Fibroblast of lung (primary cell): ENCODE data around the gene SLC7A6. TPM values are rescaled to one million over a fixed set of nuclear protein-coding genes. Genes with fewer than 3 reads are reported as not detected.
A peak's percentile ranks its signal among the peaks of the same experiment; 100 is the strongest.

Source experiments
- DNase-seq, 2 donors: peaks; one replicate each; pipeline versions ENCODE4 v3.0.0 to v3.0.0-alpha.2; 2010; ENCODE audit warnings: low read depth in 2 of 2
- H2AFZ ChIP-seq: 2 replicates; pipeline ENCODE4 v1.5.1; 2012; ENCODE audit warnings: low read length, control low read depth, inconsistent platforms
- H3K27ac ChIP-seq: 2 replicates; pipeline ENCODE4 v1.5.1; 2011; ENCODE audit warnings: low read length, control low read depth; ENCODE audit not compliant: insufficient read depth
- H3K27me3 ChIP-seq: 2 replicates; pipeline ENCODE4 v1.5.1; 2011; ENCODE audit warnings: mild to moderate bottlenecking, low read length; ENCODE audit not compliant: control insufficient read depth, insufficient read depth
- H3K36me3 ChIP-seq: 2 replicates; pipeline ENCODE4 v1.5.1; 2011; ENCODE audit warnings: low read length; ENCODE audit not compliant: control insufficient read depth, insufficient read depth
- H3K4me1 ChIP-seq: 2 replicates; pipeline ENCODE4 v1.5.1; 2011; ENCODE audit warnings: low read length; ENCODE audit not compliant: control insufficient read depth, insufficient read depth; ENCODE audit errors: extremely low read depth
- H3K4me2 ChIP-seq: 2 replicates; pipeline ENCODE4 v1.5.1; 2011; ENCODE audit warnings: low read length, control low read depth; ENCODE audit not compliant: insufficient read depth; ENCODE audit errors: extremely low read depth
- H3K4me3 ChIP-seq, 4 experiments: fragments of 200-600 bp in 1 of 4; sonication (generic) in 1 of 4; replicated peaks in 1 of 4; 2 replicates each; pipeline ENCODE4 v1.5.1; 2011 to 2016; ENCODE audit warnings: low read length in 4 of 4, low read depth in 3 of 4, mild to moderate bottlenecking in 3 of 4, control low read depth in 2 of 4, inconsistent platforms in 1 of 4, mixed read lengths in 1 of 4; ENCODE audit not compliant: insufficient read depth in 1 of 4; ENCODE audit errors: control extremely low read depth in 1 of 4
- H3K79me2 ChIP-seq: 2 replicates; pipeline ENCODE4 v1.5.1; 2012; ENCODE audit warnings: mild to moderate bottlenecking, low read length, inconsistent platforms; ENCODE audit not compliant: control insufficient read depth, insufficient read depth
- H3K9ac ChIP-seq: 2 replicates; pipeline ENCODE4 v1.5.1; 2011; ENCODE audit warnings: mild to moderate bottlenecking, low read length, control low read depth; ENCODE audit not compliant: insufficient read depth
- H3K9me3 ChIP-seq: 2 replicates; pipeline ENCODE4 v1.5.1; 2012; ENCODE audit warnings: low read depth, low read length; ENCODE audit not compliant: control insufficient read depth, insufficient read depth
- H4K20me1 ChIP-seq: 2 replicates; pipeline ENCODE4 v1.5.1; 2011; ENCODE audit warnings: low read length; ENCODE audit not compliant: control insufficient read depth, insufficient read depth; ENCODE audit errors: extremely low read depth
- EZH2 ChIP-seq: IDR thresholded peaks from 2 replicates; pipeline ENCODE4 v1.5.1; 2012; ENCODE audit warnings: low read length, control low read depth, mild to moderate bottlenecking; ENCODE audit errors: missing control alignments
- polyA plus RNA-seq, 2 donors: library from polyadenylated mRNA; depleted of rRNA in 1 of 2; stranded (reverse) in 1 of 2; unstranded in 1 of 2; fragments of >200 nt; gene quantifications; 2 replicates each; pipeline ENCODE4 v1.2.1, GENCODE V29; 2011 to 2012; ENCODE audit warnings: missing spikeins in 1 of 2
- total RNA-seq: library from RNA; depleted of rRNA; stranded (reverse); fragments of >200 nt; gene quantifications from 2 replicates; pipeline ENCODE4 v1.2.1, GENCODE V29; 2014
- TF ChIP-seq, protein P1 (sequence below), 2 donors: IDR thresholded peaks in 1 of 2; conservative IDR thresholded peaks in 1 of 2; 1 replicate in 1 of 2; 2 replicates in 1 of 2; pipeline ENCODE4 v1.5.1; 2011 to 2012; ENCODE audit warnings: low read length in 2 of 2, control low read depth in 1 of 2, inconsistent platforms in 1 of 2, low read depth in 1 of 2, mild to moderate bottlenecking in 1 of 2

The SLC7A6 gene
- total and polyA plus RNA-seq, 2 donors (not counting 1 experiment from before 2014, with no cell fraction given), result 11.9 to 19.0 TPM

DNA sequence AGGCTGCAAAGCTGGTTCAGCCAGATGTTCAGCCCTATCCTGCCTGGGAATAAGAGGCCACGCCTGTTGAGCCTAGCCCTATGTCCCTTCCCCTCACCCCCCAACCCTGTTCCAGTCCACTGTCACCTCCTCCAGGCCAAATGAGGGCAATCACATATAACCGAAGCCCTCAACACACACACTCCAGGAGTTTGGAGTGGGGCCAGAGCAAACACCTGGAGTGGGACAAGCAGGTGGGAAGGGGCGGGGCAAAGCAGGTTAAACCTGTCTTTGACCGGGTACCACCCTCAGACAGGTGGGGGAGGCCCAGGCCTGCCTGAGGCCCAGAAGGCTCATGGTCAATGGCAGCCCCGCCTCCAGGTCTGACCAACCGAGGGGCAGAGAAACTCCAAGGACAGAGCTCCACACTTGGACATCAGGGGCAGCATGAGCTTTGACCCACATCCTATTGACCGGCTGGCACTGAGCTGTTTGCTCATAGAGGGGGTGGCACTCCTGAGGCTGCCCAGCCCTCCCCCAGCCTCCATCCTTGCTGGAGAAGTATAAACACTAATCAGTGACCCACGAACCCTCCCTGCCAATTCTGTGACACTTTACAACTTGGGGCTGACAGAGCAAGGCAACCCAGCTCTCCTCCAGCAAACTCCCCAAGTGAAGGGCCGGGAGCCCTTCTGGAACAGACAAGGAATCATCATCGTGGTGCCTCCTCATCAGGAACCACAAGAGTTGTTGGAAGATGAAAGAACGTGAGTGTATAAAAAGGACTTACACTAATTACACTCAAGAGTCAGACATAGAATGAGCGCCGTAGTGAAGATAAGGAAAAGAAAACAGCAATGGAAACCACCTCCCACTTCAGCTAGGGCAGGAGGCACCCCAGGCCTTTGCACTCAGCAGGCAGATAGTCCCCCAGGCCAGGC is 29.9 kb upstream of the SLC7A6 start:
- DNase-seq, result peak in 1 of 2 donors; percentile 28

DNA sequence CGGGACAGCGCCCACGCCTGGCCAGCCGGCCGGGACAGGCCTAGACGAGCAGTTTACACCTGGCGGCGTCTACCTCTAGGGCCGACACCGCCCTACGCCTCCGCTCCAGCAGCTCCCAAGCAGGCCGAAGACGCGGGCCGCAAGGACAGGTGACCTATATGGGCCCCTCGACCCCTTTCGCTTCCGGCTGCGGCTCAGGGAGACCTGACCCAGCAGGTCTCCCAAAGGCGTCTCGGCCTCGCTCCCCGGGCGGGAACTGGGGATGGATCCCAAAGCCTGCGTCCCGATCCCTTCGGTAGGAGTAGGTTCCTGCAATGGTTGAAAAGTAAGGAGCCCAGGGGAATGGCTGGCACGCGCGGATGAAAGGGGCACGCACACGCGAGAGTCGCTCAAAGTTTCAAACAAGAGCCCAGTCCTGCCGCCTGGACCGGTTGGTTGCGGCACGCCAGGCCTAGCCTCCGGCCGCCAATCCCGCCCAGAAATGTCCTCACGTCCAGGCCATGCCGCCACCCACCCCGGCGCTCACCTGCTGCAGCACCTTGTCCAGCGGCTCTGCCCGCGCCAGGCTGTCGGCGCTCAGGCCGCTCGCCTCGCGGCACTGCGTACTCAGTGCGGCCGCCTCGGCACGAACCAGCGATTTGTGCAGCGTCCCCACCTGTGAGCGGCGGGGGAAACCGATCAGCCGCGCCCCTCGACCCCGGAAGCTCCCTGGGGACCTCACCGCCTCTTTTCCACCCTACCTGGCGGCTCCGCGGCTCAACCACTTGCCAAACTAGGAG is 29.0 kb upstream of the SLC7A6 start:
- H2AFZ ChIP-seq, result no peak overlapping the region
- DNase-seq, result no peak

More for the DNA sequence above, 29.9 kb upstream of the SLC7A6 start:
- Histone ChIP-seq H3K79me2 (no peaks in the 10 kb centered on the region), H3K9ac (no peak overlapping the region), H4K20me1 (no peaks in the 10 kb centered on the region), H3K9me3 (no peaks in the 10 kb centered on the region), H3K4me3 (no peak overlapping the region), H3K27me3 (no peaks in the 10 kb centered on the region), H2AFZ (no peak overlapping the region), H3K36me3 (peaks cover 2% of the 10 kb centered on the region), H3K4me1 (peaks cover 9% of the 10 kb centered on the region), H3K4me2 (no peak overlapping the region), H3K27ac (no peak overlapping the region)
- TF ChIP-seq, protein P1, sequence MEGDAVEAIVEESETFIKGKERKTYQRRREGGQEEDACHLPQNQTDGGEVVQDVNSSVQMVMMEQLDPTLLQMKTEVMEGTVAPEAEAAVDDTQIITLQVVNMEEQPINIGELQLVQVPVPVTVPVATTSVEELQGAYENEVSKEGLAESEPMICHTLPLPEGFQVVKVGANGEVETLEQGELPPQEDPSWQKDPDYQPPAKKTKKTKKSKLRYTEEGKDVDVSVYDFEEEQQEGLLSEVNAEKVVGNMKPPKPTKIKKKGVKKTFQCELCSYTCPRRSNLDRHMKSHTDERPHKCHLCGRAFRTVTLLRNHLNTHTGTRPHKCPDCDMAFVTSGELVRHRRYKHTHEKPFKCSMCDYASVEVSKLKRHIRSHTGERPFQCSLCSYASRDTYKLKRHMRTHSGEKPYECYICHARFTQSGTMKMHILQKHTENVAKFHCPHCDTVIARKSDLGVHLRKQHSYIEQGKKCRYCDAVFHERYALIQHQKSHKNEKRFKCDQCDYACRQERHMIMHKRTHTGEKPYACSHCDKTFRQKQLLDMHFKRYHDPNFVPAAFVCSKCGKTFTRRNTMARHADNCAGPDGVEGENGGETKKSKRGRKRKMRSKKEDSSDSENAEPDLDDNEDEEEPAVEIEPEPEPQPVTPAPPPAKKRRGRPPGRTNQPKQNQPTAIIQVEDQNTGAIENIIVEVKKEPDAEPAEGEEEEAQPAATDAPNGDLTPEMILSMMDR (conservative IDR thresholded peaks at IDR 0.05 in 1 of 2, IDR thresholded peaks at IDR 0.05 in 1 of 2; ENCODE audit: low read depth in 1 of 2, low read length in 2 of 2), result no peak
- TF ChIP-seq EZH2, result no peak

DNA sequence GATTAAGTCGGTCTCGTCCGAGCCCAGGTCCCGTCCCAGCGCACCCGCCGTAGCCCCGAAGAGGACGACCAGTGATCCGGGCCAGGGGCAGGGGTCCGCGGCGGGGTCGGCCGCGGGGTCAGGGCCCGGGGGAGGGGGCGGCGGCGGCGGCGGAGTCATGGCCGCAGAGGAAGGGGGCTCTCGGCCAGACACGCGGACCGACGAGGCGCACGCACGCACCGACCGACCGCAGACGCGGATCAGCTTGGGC is 28.5 kb upstream of the SLC7A6 start, which contains the start of gene ESRP2:
ESRP2 (minus strand) TSS at position 241 of the 250 bp plus-strand sequence; CDS start at position 159, 82 bp downstream.
- H3K4me1 ChIP-seq, result peaks cover 9% of the 10 kb centered on the region
- peak within 1 kb of the TSS; percentile 64 for H2AFZ ChIP-seq
- peak within 1 kb of the TSS; percentile 67 for H3K27ac ChIP-seq
- no peaks in the 10 kb centered on the region for H4K20me1 ChIP-seq
- peak within 1 kb of the TSS; percentile 84 for H3K4me2 ChIP-seq
- H3K9me3 ChIP-seq, result no peaks in the 10 kb centered on the region
- no peak for TF ChIP-seq EZH2
- peak within 1 kb of the TSS; percentile 33 to 64 (median 48) for H3K4me3 ChIP-seq
- no peaks in the 10 kb centered on the region for H3K36me3 ChIP-seq
- H3K27me3 ChIP-seq, result no peaks in the 10 kb centered on the region
- no peaks in the 10 kb centered on the region for H3K79me2 ChIP-seq
- peak within 1 kb of the TSS; percentile 51 for H3K9ac ChIP-seq
- no peak for DNase-seq

More for the DNA sequence above, 29.0 kb upstream of the SLC7A6 start:
- no peaks in the 10 kb centered on the region for H4K20me1 ChIP-seq
- TF ChIP-seq, protein P1 (conservative IDR thresholded peaks at IDR 0.05 in 1 of 2, IDR thresholded peaks at IDR 0.05 in 1 of 2; ENCODE audit: low read depth in 1 of 2, low read length in 2 of 2), result no peak
- no peak for TF ChIP-seq EZH2
- no peaks in the 10 kb centered on the region for H3K79me2 ChIP-seq
- H3K27ac ChIP-seq, result no peak overlapping the region
- H3K9me3 ChIP-seq, result no peaks in the 10 kb centered on the region
- H3K9ac ChIP-seq, result no peak overlapping the region
- no peaks in the 10 kb centered on the region for H3K36me3 ChIP-seq
- no peak overlapping the region for H3K4me3 ChIP-seq
- H3K4me1 ChIP-seq, result peaks cover 9% of the 10 kb centered on the region
- no peaks in the 10 kb centered on the region for H3K27me3 ChIP-seq
- no peak overlapping the region for H3K4me2 ChIP-seq
